GM18951 (cell line): ENCODE measurements around the gene CFAP77.
"Not testable (repeated sequence)": the region's sequence is repeated elsewhere in the genome, so short reads cannot be mapped to it uniquely, and the experiment has no call there.

ENCODE experiments used
- POLR2A ChIP-seq: IDR thresholded peaks from 4 replicates; pipeline ENCODE4 v1.6.1; 2011; ENCODE audit warnings: mild to moderate bottlenecking; ENCODE audit not compliant: insufficient read length, insufficient read depth; ENCODE audit errors: extremely low read depth
- in situ Hi-C: fragments of 300-500 bp; cut with MboI; formaldehyde crosslinking; loops from one replicate; pipeline ENCODE4 v1.12.0; 2022; ENCODE audit warnings: low sequenced_read_pairs, mixed read lengths, inconsistent platforms; ENCODE audit not compliant: unreplicated experiment

CFAP77 gene

DNA sequence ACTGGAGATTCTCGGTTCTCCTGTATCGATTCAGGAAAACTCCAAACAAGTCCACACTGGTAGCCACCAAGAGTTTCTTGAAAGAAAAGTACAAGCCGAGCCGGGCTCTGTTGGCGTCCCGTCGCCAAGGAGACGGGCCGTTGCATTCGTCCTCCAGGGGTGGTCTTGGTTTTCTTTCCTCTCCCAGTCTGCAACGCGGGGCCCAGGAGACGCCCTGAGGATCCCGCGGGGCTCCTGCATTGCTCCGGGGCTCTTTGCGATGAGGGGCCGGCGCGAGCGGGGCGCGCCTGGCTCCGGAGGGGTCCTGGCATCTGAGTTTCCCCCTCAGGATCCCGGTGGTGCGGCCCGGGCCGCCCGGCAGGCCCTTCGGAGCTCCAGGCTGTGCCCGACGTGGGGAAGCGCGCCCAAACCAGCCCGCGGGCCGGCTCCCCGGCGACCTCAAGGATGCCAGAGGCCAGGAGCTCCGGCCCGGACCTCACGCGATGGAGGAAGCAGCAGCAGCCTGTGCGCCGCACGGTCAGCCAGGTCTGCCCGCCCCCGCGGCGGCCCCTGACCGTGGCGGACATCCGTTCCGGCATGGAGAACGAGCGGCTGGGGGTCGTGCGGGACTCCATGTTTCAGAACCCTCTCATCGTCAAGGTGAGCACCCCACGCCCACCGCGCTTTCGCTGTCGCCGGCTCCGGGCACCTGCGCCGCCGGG lies at the start of gene CFAP77:
CFAP77 (plus strand) TSS at position 384 of the 701 bp plus-strand sequence; CDS start at position 445, 61 bp downstream.
- in situ Hi-C loops = no loop called here
- TF ChIP-seq POLR2A = no peak

DNA sequence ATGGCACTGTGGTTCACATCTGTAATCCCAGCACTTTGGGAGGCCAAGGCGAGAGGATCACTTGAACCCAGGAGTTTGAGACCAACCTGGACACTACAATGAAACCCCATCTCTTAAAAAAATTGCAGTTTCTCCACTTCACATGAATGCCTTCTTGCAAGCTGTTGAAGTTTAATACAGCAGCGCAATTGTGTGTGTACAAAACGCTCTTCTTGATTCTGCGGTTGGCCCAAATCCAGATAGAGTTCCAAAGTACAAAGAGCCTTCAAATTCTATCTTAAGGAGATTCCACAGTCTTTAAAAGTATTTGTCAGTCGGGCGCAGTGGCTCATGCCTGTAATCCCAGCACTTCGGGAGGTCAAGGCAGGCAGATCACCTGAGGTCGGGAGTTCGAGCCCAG lies 45.9 kb upstream of the CFAP77 start:
- in situ Hi-C loops = no loop called here

DNA sequence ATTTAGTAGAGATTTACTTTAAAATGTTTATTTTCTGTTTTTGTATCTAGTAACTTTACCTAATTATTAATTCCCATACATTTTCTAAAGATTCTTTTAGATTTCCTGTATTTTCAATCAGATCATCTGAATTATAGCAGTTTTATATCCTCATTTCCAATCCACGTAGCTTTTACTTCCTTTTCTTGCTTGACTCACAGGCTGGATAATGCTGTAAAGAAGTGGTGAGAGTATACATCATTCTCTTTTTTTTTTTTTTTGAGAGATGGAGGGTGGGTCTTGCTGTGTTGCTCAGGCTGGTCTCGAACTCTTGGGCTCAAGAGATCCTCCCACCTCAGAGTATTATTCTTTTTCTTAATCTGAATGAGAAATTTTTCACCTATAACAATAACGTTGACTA lies 44.0 kb upstream of the CFAP77 start:
- in situ Hi-C loops = no loop called here
- no peak for TF ChIP-seq POLR2A

More for the DNA sequence above, 45.9 kb upstream of the CFAP77 start:
- no peak for TF ChIP-seq POLR2A

DNA sequence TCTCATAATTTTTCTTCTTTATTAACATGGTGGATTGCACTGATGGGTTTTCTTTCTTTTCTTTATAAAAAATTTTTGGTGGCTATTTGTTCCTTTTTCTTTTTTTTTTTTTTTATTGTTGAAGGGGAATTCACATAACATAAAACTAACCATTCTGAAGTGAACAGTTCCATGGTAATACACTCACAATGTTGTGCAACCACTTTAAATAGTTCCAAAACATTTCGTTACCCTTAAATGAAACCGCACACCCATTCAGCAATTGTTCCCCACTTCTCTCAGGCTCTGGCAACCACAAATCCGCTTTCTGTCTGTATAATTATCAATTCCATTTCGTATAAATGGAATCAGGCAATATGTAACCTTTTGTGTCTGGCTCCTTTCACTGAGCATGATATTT lies 43.5 kb upstream of the CFAP77 start:
- TF ChIP-seq POLR2A = no peak
- in situ Hi-C loops = no loop called here

DNA sequence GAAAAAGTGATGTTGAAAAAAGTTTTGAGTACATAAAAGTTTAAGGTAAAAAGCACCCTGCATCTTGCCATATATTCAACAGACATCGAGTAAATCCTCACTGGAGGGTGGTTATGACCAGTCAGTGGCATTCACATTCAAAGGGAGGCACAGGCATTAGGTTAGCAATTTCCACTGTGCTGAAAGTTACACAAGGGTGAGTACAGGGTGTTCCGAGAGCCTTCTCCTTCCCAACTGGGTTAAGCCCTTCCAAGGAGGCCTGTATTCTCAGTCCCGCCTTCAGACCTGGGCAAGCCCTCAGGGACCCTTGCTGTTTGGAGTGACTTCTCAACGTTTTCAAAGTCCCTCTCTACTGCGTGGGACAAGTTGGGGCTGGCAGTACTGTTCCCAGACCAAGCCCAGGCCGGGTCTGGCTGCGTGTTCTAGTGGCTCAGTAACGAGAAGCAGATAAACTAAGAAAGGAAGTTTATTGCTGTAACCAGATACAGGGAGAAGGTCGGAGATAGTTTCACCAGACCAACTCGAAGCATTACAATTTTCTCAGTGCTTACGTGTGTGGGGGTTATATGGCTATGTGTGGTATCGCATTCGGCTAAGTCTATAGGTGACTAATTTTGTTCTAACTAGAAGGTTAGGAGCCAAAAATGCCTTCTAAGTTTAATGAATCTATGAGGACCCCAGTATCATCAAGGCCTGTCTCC lies 42.2 kb upstream of the CFAP77 start:
- in situ Hi-C loops = no loop called here
- TF ChIP-seq POLR2A = no peak

DNA sequence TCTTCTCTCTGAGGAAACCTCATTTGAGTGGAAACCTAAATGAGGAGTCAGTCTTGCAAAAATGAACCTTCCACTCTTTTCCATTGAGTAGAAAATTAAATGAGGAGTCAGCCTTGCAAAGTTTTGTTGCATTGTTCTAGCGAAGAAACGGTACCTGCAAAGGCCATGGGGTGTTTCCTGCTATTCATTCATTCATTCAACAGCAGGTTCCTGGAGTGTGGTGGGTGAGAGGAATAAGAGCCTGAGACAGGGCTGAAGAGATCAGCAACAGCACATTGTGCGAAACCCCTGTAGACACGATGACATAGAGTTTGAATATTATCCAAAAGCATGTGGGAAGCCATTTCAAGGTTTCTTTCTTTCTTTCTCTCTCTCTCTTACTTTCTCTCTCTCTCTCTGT lies 40.6 kb upstream of the CFAP77 start:
- no peak for TF ChIP-seq POLR2A
- in situ Hi-C loops = no loop called here

DNA sequence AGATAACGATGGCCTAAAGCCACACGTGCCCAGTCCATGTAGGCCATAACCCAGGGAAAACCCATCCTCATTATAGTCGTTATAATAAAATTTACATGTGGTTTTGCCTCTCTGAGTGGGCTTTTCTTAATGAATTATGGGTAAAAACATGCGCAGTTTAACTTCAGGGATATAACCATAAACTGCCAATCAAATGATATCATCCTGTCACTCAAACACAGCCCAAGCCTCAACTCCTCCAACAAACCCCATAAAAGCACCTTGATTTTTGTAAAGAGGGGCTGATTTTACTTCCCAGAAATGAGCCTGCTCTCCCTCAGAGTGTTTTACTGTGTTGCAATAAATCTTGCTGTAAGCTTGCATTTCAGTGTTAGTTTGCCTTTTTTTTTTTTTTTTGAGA lies 39.4 kb upstream of the CFAP77 start:
- TF ChIP-seq POLR2A = no peak
- in situ Hi-C loops = no loop called here

DNA sequence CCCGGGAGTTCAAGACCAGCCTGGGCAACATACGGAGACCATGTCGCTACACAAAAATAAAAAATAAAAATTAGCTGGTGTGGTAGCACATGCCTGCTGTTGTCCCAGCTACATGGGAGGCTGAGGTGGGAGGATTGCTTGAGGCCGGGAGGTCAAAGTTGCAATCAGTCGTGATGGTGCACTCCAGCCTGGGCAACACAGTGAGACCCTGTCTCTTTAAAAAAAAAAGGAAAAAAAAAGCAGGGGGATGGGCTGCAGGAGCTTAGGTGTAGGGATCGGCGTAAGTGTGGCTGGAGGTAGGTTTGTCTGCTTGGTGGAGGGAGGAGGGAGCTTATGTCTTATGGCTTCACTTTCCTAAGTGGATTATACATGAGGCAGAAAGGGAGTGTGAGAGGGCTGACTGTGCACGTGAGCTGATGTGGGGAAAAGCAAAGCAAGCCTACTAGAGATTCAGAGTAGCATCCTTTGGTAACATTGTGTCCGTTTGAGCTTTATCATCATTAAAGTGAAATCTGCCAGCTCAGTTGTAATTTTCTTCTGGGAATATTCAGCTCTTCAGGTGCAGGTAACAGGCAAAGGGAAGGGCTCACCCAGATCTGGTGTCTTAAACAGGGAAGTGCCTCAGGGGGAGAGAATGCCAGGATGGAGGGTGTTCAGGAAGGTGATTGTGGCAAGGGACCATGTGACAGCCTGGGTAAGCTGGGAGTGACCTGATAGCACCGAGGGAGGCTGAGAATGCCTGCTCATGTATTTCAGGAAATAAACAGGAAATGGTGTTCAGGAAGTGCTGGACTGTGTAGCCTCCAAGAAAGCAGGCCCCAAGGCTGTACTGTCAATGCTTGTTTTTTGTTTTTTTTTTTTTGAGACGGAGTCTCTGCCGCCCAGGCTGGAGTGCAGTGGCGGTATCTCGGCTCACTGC lies 37.6 kb upstream of the CFAP77 start:
- in situ Hi-C loops = no loop called here
- no peak for TF ChIP-seq POLR2A

DNA sequence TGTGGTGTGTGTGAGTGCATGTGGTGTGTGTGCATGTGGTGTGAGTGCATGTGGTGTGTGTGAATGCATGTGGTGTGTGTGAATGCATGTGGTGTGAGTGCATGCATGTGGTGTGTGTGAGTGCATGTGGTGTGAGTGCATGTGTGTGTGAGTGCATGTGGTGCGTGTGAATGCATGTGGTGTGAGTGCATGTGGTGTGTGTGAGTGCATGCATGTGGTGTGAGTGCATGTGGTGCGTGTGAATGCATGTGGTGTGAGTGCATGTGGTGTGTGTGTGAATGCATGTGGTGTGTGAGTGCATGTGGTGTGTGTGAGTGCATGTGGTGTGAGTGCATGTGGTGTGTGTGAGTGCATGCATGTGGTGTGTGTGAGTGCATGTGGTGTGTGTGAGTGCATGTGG lies 32.2 kb upstream of the CFAP77 start:
- in situ Hi-C loops = not testable (repeated sequence)

DNA sequence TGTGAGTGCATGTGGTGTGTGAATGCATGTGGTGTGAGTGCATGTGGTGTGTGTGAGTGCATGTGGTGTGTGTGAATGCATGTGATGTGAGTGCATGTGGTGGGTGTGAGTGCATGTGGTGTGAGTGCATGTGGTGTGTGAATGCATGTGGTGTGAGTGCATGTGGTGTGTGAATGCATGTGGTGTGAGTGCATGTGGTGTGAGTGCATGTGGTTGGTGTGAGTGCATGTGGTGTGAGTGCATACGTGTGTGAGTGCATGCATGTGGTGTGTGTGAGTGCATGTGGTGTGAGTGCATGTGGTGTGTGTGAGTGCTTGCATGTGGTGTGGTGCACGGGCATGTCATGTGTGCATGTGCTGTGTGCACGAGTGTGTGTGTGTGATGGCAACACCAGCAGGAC lies 31.6 kb upstream of the CFAP77 start:
- in situ Hi-C loops = not testable (repeated sequence)

DNA sequence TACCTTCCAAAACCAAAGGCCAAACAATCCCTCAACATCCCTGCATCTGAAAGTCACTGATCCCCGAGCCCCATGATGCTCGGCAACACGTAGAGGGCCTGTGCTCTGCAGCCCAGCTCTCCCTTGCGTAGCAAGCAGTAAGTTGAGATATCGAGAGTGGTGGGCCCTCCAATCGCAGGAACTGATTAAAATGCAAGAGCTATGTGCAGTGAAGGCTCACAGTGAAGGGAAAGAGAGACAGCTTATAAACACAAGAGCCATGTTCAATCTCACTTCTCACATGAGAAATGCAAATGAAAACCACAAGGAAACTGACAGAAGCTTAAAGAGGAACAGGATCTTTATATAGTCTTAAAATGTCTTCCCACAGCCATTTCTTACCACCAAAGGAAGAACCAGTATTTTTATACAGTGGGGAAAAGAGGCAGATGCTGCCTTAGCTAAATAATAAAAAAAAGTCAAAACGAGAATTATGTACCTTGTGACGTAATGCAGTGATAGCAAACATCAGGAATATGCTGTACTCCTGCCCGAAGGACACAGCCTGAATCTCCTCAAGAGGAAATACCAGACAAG lies 28.0 kb upstream of the CFAP77 start:
- peak; percentile 33 for TF ChIP-seq POLR2A
- in situ Hi-C loops = no loop called here

DNA sequence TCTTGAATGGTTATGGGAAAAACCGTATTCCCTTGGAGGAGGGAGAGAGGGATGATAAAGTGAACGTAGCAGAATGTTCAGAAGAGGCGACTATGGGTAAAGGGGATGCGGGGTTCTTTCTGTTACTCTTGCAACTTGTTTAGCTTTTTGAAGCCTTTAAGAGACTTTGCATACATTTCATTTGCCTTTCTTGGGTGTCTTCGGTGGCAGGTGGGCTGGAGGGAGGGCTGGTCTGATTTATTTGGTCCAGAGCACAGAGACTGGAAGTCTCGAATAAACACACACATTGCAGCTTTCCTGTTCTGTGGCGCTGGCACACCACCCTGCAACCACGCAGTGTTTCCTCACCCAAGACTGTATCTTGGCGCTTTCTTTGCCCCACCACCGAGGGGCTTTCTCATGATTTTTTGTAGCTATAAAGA lies 26.5 kb upstream of the CFAP77 start:
- in situ Hi-C loops = no loop called here
- TF ChIP-seq POLR2A = peak; percentile 46

DNA sequence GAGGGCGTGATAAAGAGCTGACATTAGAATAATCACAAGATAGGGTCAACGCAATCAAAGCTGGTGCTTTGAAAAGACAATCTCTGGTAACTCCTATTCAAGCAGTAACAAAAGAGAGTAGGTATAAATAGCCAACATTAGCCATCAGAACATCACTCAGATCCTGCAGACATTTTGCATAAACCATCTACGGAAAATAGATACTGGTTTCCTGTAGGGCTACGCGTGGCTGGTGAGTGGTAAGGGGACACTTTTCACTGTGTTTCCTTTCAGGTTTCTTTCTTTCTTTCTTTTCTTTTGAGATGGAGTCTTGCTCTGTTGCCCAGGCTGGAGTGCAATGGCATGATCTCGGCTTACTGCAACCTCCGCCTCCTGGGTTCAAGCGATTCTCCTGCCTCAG lies 25.6 kb upstream of the CFAP77 start:
- in situ Hi-C loops = no loop called here
- TF ChIP-seq POLR2A = no peak
